ENCODE measurements around the gene ALDOB. TPM values are rescaled to one million over a fixed set of nuclear protein-coding genes. Genes with fewer than 3 reads are reported as not detected.
A peak's percentile ranks its signal among the peaks of the same experiment; 100 is the strongest.

Gene ALDOB
- total and polyA plus RNA-seq, 2 of the 13 experiments (the other 11 are each of a cell fraction or from before 2014, with no cell fraction given) = 0.29 to 0.97 TPM

- TF ChIP-seq, protein P1, sequence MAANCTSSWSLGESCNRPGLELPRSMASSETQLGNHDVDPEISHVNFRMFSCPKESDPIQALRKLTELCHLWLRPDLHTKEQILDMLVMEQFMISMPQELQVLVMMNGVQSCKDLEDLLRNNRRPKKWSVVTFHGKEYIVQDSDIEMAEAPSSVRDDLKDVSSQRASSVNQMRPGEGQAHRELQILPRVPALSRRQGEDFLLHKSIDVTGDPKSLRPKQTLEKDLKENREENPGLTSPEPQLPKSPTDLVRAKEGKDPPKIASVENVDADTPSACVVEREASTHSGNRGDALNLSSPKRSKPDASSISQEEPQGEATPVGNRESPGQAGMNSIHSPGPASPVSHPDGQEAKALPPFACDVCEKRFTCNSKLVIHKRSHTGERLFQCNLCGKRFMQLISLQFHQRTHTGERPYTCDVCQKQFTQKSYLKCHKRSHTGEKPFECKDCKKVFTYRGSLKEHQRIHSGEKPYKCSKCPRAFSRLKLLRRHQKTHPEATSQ (CRISPR knock-in tag; IDR thresholded peaks at IDR 0.05; ENCODE audit: borderline replicate concordance) = 0 out of 2 replicates have a peak, but pooled peaks have one; percentile 34
These were observed 50.6 kb downstream of the ALDOB start, which contains the start of gene BAAT (continued) for GRCh38 chr9:101384873-101385536.

DNA sequence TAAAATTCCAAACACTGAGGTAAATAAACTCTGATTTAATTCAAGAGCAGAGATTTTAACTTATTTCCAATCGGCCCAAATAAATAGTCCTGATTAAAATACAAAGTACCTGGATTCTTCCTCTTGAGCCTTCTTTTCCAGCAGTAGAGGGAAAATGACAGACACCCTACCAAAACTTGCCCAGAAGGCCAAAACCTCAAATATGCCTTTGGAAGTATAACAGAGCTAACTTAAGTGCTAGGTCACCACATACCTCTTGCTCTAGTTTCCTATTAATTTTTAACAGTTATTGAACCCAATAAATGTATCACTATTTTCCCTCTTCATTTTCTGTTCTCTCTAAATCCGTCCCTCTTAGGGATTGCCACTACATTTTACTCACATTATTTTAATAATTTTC lies 52.2 kb downstream of the ALDOB start:
- no peak for ATAC-seq
- Histone ChIP-seq H3K79me2 (ENCODE audit: insufficient read depth, low read length) (no peaks in the 10 kb centered on the region), H3K4me2 (ENCODE audit: low read depth, low read length) (0 out of 2 replicates have a peak overlapping the region, but pooled peaks have one; percentile 1), H3K27ac (ENCODE audit: extremely low read length, insufficient read depth, low read length) (no peak overlapping the region), H3K27me3 (ENCODE audit: control insufficient read depth in 1 of 2, insufficient read depth in 2 of 2, low read length in 2 of 2) (no peaks in the 10 kb centered on the region), H3K4me1 (ENCODE audit: insufficient read depth, low read length) (peaks cover 77% of the 10 kb centered on the region), H2AFZ (ENCODE audit: low read length) (no peak overlapping the region), H3K9me3 (ENCODE audit: low read length) (peaks cover 11% of the 10 kb centered on the region), H4K20me1 (ENCODE audit: insufficient read depth, low read length) (no peaks in the 10 kb centered on the region), H3K36me3 (replicated peaks in 1 of 2; ENCODE audit: control insufficient read depth in 1 of 2, insufficient read depth in 2 of 2, low read length in 2 of 2) (0 out of 5 replicates have a peak, but pooled peaks cover 0 to 1% of the 10 kb centered on the region in 2 experiments), H3K4me3 (replicated peaks in 1 of 3; ENCODE audit: insufficient read depth in 1 of 3, low read depth in 2 of 3, low read length in 3 of 3) (no peak overlapping the region), H3K9ac (ENCODE audit: insufficient read depth, low read depth, low read length) (no peak overlapping the region)
- ChIA-PET CTCF (ENCODE audit: low intra/inter-chr PET ratio, low total read pairs) (no interaction called here), POLR2A (interaction anchor here (1.1 to 5.2 kb wide), 4 partner anchors 15 to 68 kb away, joined by 3 to 36 read pairs (median 6); partner anchors contain the start of genes MRPL50 and ZNF189)
- WGBS (ENCODE audit: low lambda C conversion rate) = 73% methylated on average over 2 of the region's 2 CpGs
- no TSS peak for BruUV-seq (replicated peaks)
- intact Hi-C loops (cut with micrococcal nuclease; ENCODE audit: unreplicated experiment) (no loop called here), in situ Hi-C loops (cut with HindIII; ENCODE audit: extremely low pct_ligation_motif_present, low pct_unique_long_range_greater_than_20kb) (no loop called here)
- no peak for FAIRE-seq
- 0 out of 2 replicates have a peak, but pooled peaks have one; percentile 34 for TF ChIP-seq GFI1 (CRISPR knock-in tag; IDR thresholded peaks at IDR 0.05; ENCODE audit: borderline replicate concordance)
- TF ChIP-seq CREB1 (IDR thresholded peaks at IDR 0.05) = no peak
- TF ChIP-seq CREB1 (CRISPR knock-in tag; IDR thresholded peaks at IDR 0.05) = 0 out of 2 replicates have a peak, but pooled peaks have one; percentile 34
- no peak for TF ChIP-seq SIN3B (IDR thresholded peaks at IDR 0.05; ENCODE audit: low read length)
- TF ChIP-seq ZNF205 (CRISPR knock-in tag; IDR thresholded peaks at IDR 0.05) = no peak
- TF ChIP-seq JUN (CRISPR knock-in tag; IDR thresholded peaks at IDR 0.05) = no peak
- TF ChIP-seq FOXO4 (CRISPR knock-in tag; conservative IDR thresholded peaks at IDR 0.05) = no peak
- no peak for TF ChIP-seq YEATS2 (CRISPR knock-in tag; IDR thresholded peaks at IDR 0.05; ENCODE audit: borderline replicate concordance)
- TF ChIP-seq NFYB (CRISPR knock-in tag; IDR thresholded peaks at IDR 0.05) = no peak
- no peak for DNase-seq (ENCODE audit: low spot score)
